HL-60/S4 treated with retinoic acid at 250 ng/mL for 4 days and 3 days (cell line): ENCODE data around the gene ADAM22.

Source experiments
- in situ Hi-C: fragments of 300-500 bp; cut with MboI; formaldehyde crosslinking; loops from 2 replicates; pipeline ENCODE4 v1.7.0; 2022; ENCODE audit warnings: low sequenced_read_pairs

ADAM22 gene

GRCh38 chr7:88102675-88103074, 168.6 kb downstream of the ADAM22 start:
- in situ Hi-C loops = loop anchor here (25.0 kb wide), 1 partner anchor 315 kb away; no protein-coding TSS in a partner anchor

GRCh38 chr7:88104732-88105131, 170.7 kb downstream of the ADAM22 start:
- in situ Hi-C loops = loop anchor here (25.0 kb wide), 1 partner anchor 317 kb away; no protein-coding TSS in a partner anchor

GRCh38 chr7:88105231-88105630, 171.2 kb downstream of the ADAM22 start:
- in situ Hi-C loops = loop anchor here (25.0 kb wide), 1 partner anchor 318 kb away; no protein-coding TSS in a partner anchor

GRCh38 chr7:88106434-88106833, 172.4 kb downstream of the ADAM22 start:
- in situ Hi-C loops = loop anchor here (25.0 kb wide), 1 partner anchor 319 kb away; no protein-coding TSS in a partner anchor

- in situ Hi-C loops = loop anchor here (25.0 kb wide), 1 partner anchor 322 kb away; no protein-coding TSS in a partner anchor
Observed at GRCh38 chr7:88109612-88110011, 175.6 kb downstream of the ADAM22 start.

- in situ Hi-C loops = loop anchor here (25.0 kb wide), 1 partner anchor 324 kb away; no protein-coding TSS in a partner anchor
Observed at GRCh38 chr7:88111140-88111743, 177.2 kb downstream of the ADAM22 start.

GRCh38 chr7:88111954-88112471, 178.0 kb downstream of the ADAM22 start:
- in situ Hi-C loops = loop anchor here (25.0 kb wide), 1 partner anchor 325 kb away; no protein-coding TSS in a partner anchor

- in situ Hi-C loops = loop anchor here (25.0 kb wide), 1 partner anchor 328 kb away; no protein-coding TSS in a partner anchor
Observed at GRCh38 chr7:88115258-88115796, 181.3 kb downstream of the ADAM22 start.

- in situ Hi-C loops = loop anchor here (25.0 kb wide), 1 partner anchor 329 kb away; no protein-coding TSS in a partner anchor
Observed at GRCh38 chr7:88115816-88116215, 181.8 kb downstream of the ADAM22 start.

- in situ Hi-C loops = loop anchor here (25.0 kb wide), 1 partner anchor 329 kb away; no protein-coding TSS in a partner anchor
Observed at GRCh38 chr7:88116235-88116795, 182.3 kb downstream of the ADAM22 start.

GRCh38 chr7:88117325-88117724, 183.3 kb downstream of the ADAM22 start:
- in situ Hi-C loops = loop anchor here (25.0 kb wide), 1 partner anchor 330 kb away; no protein-coding TSS in a partner anchor

GRCh38 chr7:88121335-88121734, 187.3 kb downstream of the ADAM22 start:
- in situ Hi-C loops = loop anchor here (25.0 kb wide), 1 partner anchor 334 kb away; no protein-coding TSS in a partner anchor

- in situ Hi-C loops = no loop called here
Observed at GRCh38 chr7:88127637-88128290, 193.7 kb downstream of the ADAM22 start.

GRCh38 chr7:88132725-88133124, 198.7 kb downstream of the ADAM22 start:
- in situ Hi-C loops = no loop called here

GRCh38 chr7:88140947-88141346, 206.9 kb downstream of the ADAM22 start:
- in situ Hi-C loops = no loop called here

GRCh38 chr7:88141479-88141878, 207.4 kb downstream of the ADAM22 start:
- in situ Hi-C loops = no loop called here

- in situ Hi-C loops = no loop called here
Observed at GRCh38 chr7:88141953-88142352, 207.9 kb downstream of the ADAM22 start.

- in situ Hi-C loops = no loop called here
Observed at GRCh38 chr7:88146616-88147015, 212.6 kb downstream of the ADAM22 start.

- in situ Hi-C loops = no loop called here
Observed at GRCh38 chr7:88147341-88147740, 213.3 kb downstream of the ADAM22 start.

GRCh38 chr7:88147949-88148348, 213.9 kb downstream of the ADAM22 start:
- in situ Hi-C loops = no loop called here

- in situ Hi-C loops = no loop called here
Observed at GRCh38 chr7:88150033-88150432, 216.0 kb downstream of the ADAM22 start.
